Pancreas (tissue), 10 donors: ENCODE results near the gene SLC5A10. TPM values are rescaled to one million over a fixed set of nuclear protein-coding genes. Genes with fewer than 3 reads are reported as not detected.

Experiments
- ATAC-seq, 4 donors: fragments of 200-7000 bp; cut with Tn5 transposase; one replicate each; pipeline versions ENCODE4 v1.8.0 to v1.9.1; 2020; ENCODE audit warnings: mild to moderate bottlenecking in 4 of 4, moderate library complexity in 4 of 4
- DNase-seq, 6 donors: peaks; one replicate each; pipeline ENCODE4 v3.0.0-alpha.2; 2020
- FAIRE-seq: peaks from 2 replicates; lab custom pipeline; 2012; peaks lifted over from hg19 to GRCh38; lab: Jason Lieb, UNC
- H3K27ac ChIP-seq, 4 donors: fragments of 200-600 bp; sonication (generic); 1 replicate in 3 of 4; 2 replicates in 1 of 4; pipeline versions ENCODE4 v1.5.0 to v1.8.0; 2020
- H3K27me3 ChIP-seq, 4 donors: fragments of 200-600 bp; one replicate each; pipeline ENCODE4 v1.8.0; 2021
- H3K36me3 ChIP-seq, 3 donors: fragments of 200-600 bp; sonication (generic) in 1 of 3; one replicate each; pipeline versions ENCODE4 v1.5.0 to v1.8.0; 2020 to 2021
- H3K4me1 ChIP-seq, 3 donors: fragments of 200-600 bp; one replicate each; pipeline ENCODE4 v1.8.0; 2021
- H3K4me3 ChIP-seq, 4 donors: fragments of 200-600 bp; sonication (generic) in 2 of 4; one replicate each; pipeline versions ENCODE4 v1.5.0 to v1.8.0; 2020 to 2021
- H3K9me3 ChIP-seq, 4 donors: fragments of 200-600 bp; one replicate each; pipeline ENCODE4 v1.8.0; 2021
- WGBS, 2 donors: extraction: QIAGEN DNeasy Blood & Tissue Kit; methylation state at CpG; one replicate each; pipeline ENCODE4 v1.1.7; 2013; 5-methylcytosine and 5-hydroxymethylcytosine counted together
- intact Hi-C, 3 donors: fragments of 100-400 bp; cut with DNase I; formaldehyde crosslinking; loops; one replicate each; pipeline versions ENCODE4 v1.11.1 to v1.14.2; 2022
- polyA plus RNA-seq, 2 donors: library from polyadenylated mRNA; stranded (reverse); fragments of 200-250 nt; gene quantifications; one replicate each; pipeline ENCODE4 v1.2.3, GENCODE V29; 2013
- total RNA-seq, 6 donors: library from RNA; stranded (reverse); fragmentation: NEBNext Ultra II Directional in 4 of 6; extraction: Animal tissue kit (Norgen Biotek cat#: 25700) in 4 of 6; gene quantifications; one replicate each; pipeline versions ENCODE4 v1.2.1 to v1.2.4, GENCODE V29; 2021 to 2023
- TF ChIP-seq, protein P1 (sequence below), 4 donors: fragments of 200-600 bp; sonication (generic) in 3 of 4; IDR thresholded peaks; one replicate each; pipeline versions ENCODE4 v1.5.0 to v1.8.0; 2021; ENCODE audit warnings: antibody characterized with exemption in 4 of 4
- donor health status: healthy with polysubstance abuse.
- donor health status: DM: no; HTN: no; CAD: no; lungs with moderate emphysema.
- donor health status: DM: no; HTN: no; CAD: no.
- donor health status: control.
- donor health status: control.
- donor health status: Bipolar disorder and iron deficiency.
- donor health status: DM: yes; HTN: yes; CAD: no.
- donor health status: DM: no; HTN: no; CAD: no.
- donor health status: DM: no; HTN: no; CAD: no.
- donor health status: DM: yes; HTN: yes; CAD: no.

SLC5A10 gene
- total and polyA plus RNA-seq, 8 donors = 0.02 TPM; not detected in 7

DNA sequence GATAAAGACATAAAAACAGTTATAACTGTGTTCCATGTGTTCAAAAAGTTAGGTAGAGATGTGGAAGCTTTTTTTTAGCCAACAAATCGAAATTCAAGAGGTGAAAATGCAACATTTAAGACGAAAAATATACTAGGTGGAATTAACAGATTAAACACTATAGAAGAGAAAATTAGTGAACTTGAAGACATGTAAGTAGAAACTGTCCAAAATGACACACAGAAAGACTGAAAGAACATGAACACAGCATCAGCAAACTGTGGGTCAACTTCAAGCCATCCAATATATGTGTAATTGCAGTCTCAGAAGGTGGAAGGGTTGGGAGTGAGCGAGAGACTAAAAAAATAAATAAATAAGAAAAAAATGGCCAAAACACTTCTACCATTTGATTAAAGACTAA, 43.3 kb downstream of the SLC5A10 start:
- TF ChIP-seq, protein P1, sequence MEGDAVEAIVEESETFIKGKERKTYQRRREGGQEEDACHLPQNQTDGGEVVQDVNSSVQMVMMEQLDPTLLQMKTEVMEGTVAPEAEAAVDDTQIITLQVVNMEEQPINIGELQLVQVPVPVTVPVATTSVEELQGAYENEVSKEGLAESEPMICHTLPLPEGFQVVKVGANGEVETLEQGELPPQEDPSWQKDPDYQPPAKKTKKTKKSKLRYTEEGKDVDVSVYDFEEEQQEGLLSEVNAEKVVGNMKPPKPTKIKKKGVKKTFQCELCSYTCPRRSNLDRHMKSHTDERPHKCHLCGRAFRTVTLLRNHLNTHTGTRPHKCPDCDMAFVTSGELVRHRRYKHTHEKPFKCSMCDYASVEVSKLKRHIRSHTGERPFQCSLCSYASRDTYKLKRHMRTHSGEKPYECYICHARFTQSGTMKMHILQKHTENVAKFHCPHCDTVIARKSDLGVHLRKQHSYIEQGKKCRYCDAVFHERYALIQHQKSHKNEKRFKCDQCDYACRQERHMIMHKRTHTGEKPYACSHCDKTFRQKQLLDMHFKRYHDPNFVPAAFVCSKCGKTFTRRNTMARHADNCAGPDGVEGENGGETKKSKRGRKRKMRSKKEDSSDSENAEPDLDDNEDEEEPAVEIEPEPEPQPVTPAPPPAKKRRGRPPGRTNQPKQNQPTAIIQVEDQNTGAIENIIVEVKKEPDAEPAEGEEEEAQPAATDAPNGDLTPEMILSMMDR (IDR thresholded peaks at IDR 0.05) = no peak
- H3K27me3 ChIP-seq = no peaks in the 10 kb centered on the region
- no peaks in the 10 kb centered on the region for H3K36me3 ChIP-seq
- ATAC-seq (no peak), DNase-seq (no peak), FAIRE-seq (no peak)
- H3K9me3 ChIP-seq = no peaks in the 10 kb centered on the region
- intact Hi-C loops = no loop called here
- H3K4me1 ChIP-seq = no peaks in the 10 kb centered on the region
- 95 to 98% methylated on average over 3 of the region's 3 CpGs for WGBS, 2 donors
- H3K27ac ChIP-seq = no peak overlapping the region
- no peak overlapping the region for H3K4me3 ChIP-seq

DNA sequence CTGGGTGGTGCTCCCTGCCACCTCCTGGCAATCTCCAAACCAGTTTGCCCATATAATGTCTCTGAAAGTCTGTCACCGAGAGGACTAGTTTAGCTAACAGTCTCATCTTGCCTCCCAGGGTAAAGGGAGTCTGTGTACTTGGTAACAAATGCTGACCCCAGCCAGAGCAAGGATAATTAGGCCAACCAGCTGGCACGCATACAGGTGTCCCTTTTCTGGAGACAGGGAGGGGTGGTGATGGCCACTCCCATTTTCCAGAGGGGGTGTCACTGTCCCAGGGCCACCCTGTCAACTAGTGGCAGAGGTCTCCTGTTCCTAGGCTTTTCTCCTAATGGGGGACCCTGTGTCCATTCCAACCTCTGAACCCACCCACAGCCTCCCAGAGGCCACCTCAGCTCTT, 44.5 kb downstream of the SLC5A10 start:
- TF ChIP-seq, protein P1 (IDR thresholded peaks at IDR 0.05) = no peak
- no peak overlapping the region for H3K4me3 ChIP-seq
- H3K9me3 ChIP-seq = no peaks in the 10 kb centered on the region
- ATAC-seq = no peak
- peak in 1 of 6 donors; percentile 13 for DNase-seq
- H3K27me3 ChIP-seq = no peaks in the 10 kb centered on the region
- WGBS, 2 donors = 81 to 93% methylated on average over 2 of the region's 2 CpGs
- no peaks in the 10 kb centered on the region for H3K36me3 ChIP-seq
- FAIRE-seq = no peak
- peaks cover 0 to 5% (median 0%) of the 10 kb centered on the region in 3 donors for H3K4me1 ChIP-seq
- H3K27ac ChIP-seq = no peak overlapping the region
- intact Hi-C loops = no loop called here

DNA sequence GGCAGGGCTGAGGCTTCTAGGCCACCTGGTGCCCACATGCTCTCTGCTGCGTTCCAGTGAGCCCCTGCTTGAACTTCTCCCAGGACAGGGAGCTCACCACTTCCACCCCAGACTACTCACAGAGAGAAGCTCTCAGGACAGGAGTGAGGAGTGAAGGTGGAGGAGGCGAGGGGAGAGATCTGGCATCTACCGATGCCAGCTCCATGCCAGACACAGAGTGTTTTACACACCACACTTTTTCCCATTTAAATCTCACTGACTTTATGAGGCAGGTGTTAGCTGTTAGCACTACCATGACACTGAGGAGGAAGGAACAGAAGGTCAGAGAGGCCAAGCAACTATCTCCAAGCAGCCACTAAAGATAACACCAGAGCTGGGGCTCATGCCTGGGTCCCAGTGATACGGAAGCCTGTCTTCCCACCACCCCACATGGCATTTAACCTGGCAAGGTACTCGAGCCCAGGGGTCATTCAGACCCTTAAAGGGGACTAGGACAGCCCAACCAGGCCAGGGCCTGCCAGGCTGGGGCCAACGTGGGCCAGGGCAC, 45.8 kb downstream of the SLC5A10 start:
- Histone ChIP-seq H3K36me3 (no peaks in the 10 kb centered on the region), H3K27me3 (no peaks in the 10 kb centered on the region), H3K9me3 (no peaks in the 10 kb centered on the region), H3K4me3 (no peak overlapping the region), H3K27ac (no peak overlapping the region), H3K4me1 (peaks cover 0 to 10% (median 4%) of the 10 kb centered on the region in 3 donors)
- ATAC-seq (no peak), FAIRE-seq (no peak), DNase-seq (peak in 1 of 6 donors; percentile 22)
- intact Hi-C loops = no loop called here
- TF ChIP-seq, protein P1 (IDR thresholded peaks at IDR 0.05) = no peak
- WGBS, 2 donors = 77 to 79% methylated on average over 6 of the region's 6 CpGs

DNA sequence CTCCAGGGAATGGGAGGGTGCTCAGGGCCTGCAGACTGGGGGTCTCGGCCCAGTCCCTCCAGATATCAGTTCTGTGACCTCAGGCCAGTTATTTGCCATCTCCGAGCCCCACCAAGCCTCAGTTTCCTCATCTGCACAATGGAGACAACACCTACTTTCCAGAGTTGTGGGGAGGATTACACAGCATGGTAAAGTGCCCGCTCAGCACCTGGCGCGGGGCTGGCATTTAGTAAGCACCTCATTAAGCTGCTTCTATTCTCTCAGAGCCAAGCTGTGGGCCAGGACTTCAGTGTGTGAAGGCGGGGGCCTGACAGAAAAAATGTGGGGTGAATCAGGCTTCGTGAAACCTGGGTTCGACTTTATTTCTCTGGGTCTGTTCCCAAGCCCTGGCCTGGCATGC, 47.4 kb downstream of the SLC5A10 start:
- peaks cover 0 to 13% (median 4%) of the 10 kb centered on the region in 3 donors for H3K4me1 ChIP-seq
- WGBS, 2 donors = 88 to 94% methylated on average over 8 of the region's 8 CpGs
- ATAC-seq = no peak
- no peak for DNase-seq
- no peak for FAIRE-seq
- no peaks in the 10 kb centered on the region for H3K27me3 ChIP-seq
- H3K27ac ChIP-seq = no peak overlapping the region
- no peaks in the 10 kb centered on the region for H3K36me3 ChIP-seq
- H3K9me3 ChIP-seq = no peaks in the 10 kb centered on the region
- H3K4me3 ChIP-seq = no peak overlapping the region
- intact Hi-C loops = no loop called here
- TF ChIP-seq, protein P1 (IDR thresholded peaks at IDR 0.05) = no peak

DNA sequence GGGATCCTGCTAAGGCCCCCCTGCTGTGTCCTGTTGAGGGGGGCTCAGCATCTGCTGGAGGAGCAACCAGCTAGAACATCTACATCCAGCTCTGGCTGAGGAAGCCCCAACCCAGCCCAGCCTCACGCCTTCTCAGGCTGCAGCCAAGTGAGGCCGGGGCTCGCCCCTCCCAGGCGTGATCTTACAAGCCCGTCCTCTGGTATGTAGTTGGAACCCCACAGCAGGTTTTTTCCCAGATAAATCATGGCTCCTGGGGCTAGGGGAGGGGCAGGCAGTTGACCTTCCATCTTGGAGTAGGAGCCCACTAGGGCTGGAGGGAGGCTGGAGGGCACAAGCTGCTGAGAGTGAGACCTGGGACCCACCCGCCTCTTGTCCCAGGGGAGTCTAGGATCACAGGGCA, 47.9 kb downstream of the SLC5A10 start:
- peak overlapping the region in 3 of 4 donors; percentile 18 to 75 (median 69) for H3K27ac ChIP-seq
- TF ChIP-seq, protein P1 (IDR thresholded peaks at IDR 0.05) = no peak
- no peak for FAIRE-seq

More for the DNA sequence above, 47.9 kb downstream of the SLC5A10 start:
- intact Hi-C loops = no loop called here
- H3K4me3 ChIP-seq = no peak overlapping the region
- 79% methylated on average over 5 to 6 of the region's 6 CpGs for WGBS, 2 donors
- peak in 1 of 6 donors; percentile 40 for DNase-seq
- H3K27me3 ChIP-seq = no peaks in the 10 kb centered on the region
- H3K36me3 ChIP-seq = no peaks in the 10 kb centered on the region
- H3K4me1 ChIP-seq = peaks cover 0 to 14% (median 4%) of the 10 kb centered on the region in 3 donors
- no peak for ATAC-seq
- H3K9me3 ChIP-seq = no peaks in the 10 kb centered on the region
